T-helper 2 cell treated with Interferon-gamma antibody and Interleukin-4, amounts not matched to agents 100 ng/mL and 5 ng/mL, for 36 hours (primary cell): ENCODE data around the gene FUS. TPM values are rescaled to one million over a fixed set of nuclear protein-coding genes. Genes with fewer than 3 reads are reported as not detected.

Experiments used
- intact Hi-C: fragments of 100-400 bp; cut with micrococcal nuclease; formaldehyde crosslinking; loops from one replicate; pipeline ENCODE4 v1.15.1; 2023
- total RNA-seq: library from RNA; stranded (reverse); gene quantifications from 2 replicates; pipeline ENCODE4 v1.2.3, GENCODE V29; 2022

FUS gene
- total RNA-seq, 1 donor from 2014 or later, result 764 TPM

- intact Hi-C loops, result no loop called here
These were observed 44.4 kb downstream of the FUS start for GRCh38 chr16:31224092-31224955.

GRCh38 chr16:31225193-31225592 is 45.3 kb downstream of the FUS start:
- intact Hi-C loops, result no loop called here

DNA sequence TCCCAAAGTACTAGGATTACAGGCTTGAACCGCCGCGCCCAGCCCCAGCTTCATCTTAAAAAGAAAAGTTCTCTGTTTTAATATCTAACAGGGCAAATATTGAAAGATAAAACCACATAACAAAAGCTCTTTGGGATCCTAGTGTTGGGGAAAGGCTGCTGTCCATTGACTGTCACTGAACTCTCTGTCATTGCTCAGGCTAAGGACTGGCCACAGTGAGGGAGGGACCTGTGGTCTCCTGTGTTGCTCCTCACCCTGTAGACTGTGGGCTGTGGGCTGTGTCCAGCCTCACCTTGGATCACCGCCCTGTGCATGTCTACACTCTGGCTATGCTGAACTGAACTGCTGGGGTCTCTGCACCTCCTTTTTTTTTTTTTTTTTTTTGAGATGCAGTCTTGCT is 48.3 kb downstream of the FUS start:
- intact Hi-C loops, result no loop called here

DNA sequence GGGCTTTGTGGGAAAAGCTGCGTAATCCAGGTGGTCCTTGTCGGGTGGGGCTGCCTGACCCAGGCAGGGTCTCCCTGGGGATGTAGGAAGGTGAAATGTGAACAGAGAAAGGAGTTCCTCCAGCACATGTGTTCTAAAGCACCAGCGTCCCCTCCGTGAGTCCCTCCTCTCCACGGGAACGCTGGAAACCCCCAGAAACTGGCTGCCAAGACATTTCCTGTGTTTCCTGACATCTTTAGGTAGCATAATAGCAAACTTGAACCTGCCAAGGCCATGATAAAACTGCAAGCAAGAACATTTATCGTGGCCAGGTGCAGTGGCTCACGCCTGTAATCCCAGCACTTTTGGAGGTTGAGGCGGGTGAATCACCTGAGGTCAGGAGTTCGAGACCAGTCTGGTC is 49.6 kb downstream of the FUS start:
- intact Hi-C loops, result no loop called here

GRCh38 chr16:31238041-31238440 is 58.1 kb downstream of the FUS start:
- intact Hi-C loops, result no loop called here

Other genes with a start within 250 kb of the FUS start
- gene ORAI3, start 231.1 kb upstream of the FUS start, total RNA-seq, result 25.7 and 27.1 TPM in 2 replicates
- gene SETD1A, start 222.4 kb upstream of the FUS start, total RNA-seq, result 29.7 and 30.2 TPM in 2 replicates
- gene HSD3B7, start 194.9 kb upstream of the FUS start, total RNA-seq, result 3.8 TPM in 2 replicates
- gene STX1B, start 169.5 kb upstream of the FUS start, total RNA-seq, result 0.55 and 0.59 TPM in 2 replicates
- 55.6 and 55.8 TPM in 2 replicates for gene STX4, start 146.6 kb upstream of the FUS start, total RNA-seq
- 11.5 and 13.6 TPM in 2 replicates for gene ZNF668, start 105.9 kb upstream of the FUS start, total RNA-seq
- gene ZNF646, start 105.7 kb upstream of the FUS start, total RNA-seq, result 25.0 and 25.3 TPM in 2 replicates
- gene PRSS53, start 91.2 kb upstream of the FUS start, total RNA-seq, result 3.6 and 5.3 TPM in 2 replicates
- gene VKORC1, start 85.3 kb upstream of the FUS start, total RNA-seq, result 53.2 and 53.4 TPM in 2 replicates
- 21.5 and 24.0 TPM in 2 replicates for gene BCKDK, start 71.8 kb upstream of the FUS start, total RNA-seq
- gene KAT8, start 62.5 kb upstream of the FUS start, total RNA-seq, result 56.2 and 57.3 TPM in 2 replicates
- 0.18 TPM in 1 of 2 replicates, not detected in the other for gene PRSS8, start 44.4 kb upstream of the FUS start, total RNA-seq
- gene PRSS36, start 30.1 kb upstream of the FUS start, total RNA-seq, result 1.3 TPM in 2 replicates
- gene PYCARD, start 22.6 kb downstream of the FUS start, total RNA-seq, result 66.7 and 72.4 TPM in 2 replicates
- gene TRIM72, start 34.0 kb downstream of the FUS start, total RNA-seq, result not detected in 2 replicates
- not detected in 2 replicates for gene PYDC1, start 37.0 kb downstream of the FUS start, total RNA-seq
- gene ITGAM, start 79.8 kb downstream of the FUS start, total RNA-seq, result 48.3 and 53.1 TPM in 2 replicates
- 41.7 and 42.7 TPM in 2 replicates for gene ITGAX, start 175.0 kb downstream of the FUS start, total RNA-seq
- gene ITGAD, start 213.2 kb downstream of the FUS start, total RNA-seq, result 0.27 TPM in 1 of 2 replicates, not detected in the other
- gene COX6A2, start 248.2 kb downstream of the FUS start, total RNA-seq, result not detected in 2 replicates